ENCODE results near the gene KIF3B.

GRCh38 chr20:32332614-32333013, 55.2 kb downstream of the KIF3B start:
- TF ChIP-seq CTCF (IDR thresholded peaks at IDR 0.05), result no peak
- TF ChIP-seq POLR2A (IDR thresholded peaks at IDR 0.05), result no peak
